ENCODE results near the gene GADD45A.

Gene GADD45A

GRCh38 chr1:67689267-67690017, 4.4 kb downstream of the GADD45A start:
- peak; percentile 37 for DNase-seq (ENCODE audit: low spot score)

- DNase-seq (ENCODE audit: low spot score) = no peak
These were observed 5.0 kb downstream of the GADD45A start for GRCh38 chr1:67690018-67690363.

DNA sequence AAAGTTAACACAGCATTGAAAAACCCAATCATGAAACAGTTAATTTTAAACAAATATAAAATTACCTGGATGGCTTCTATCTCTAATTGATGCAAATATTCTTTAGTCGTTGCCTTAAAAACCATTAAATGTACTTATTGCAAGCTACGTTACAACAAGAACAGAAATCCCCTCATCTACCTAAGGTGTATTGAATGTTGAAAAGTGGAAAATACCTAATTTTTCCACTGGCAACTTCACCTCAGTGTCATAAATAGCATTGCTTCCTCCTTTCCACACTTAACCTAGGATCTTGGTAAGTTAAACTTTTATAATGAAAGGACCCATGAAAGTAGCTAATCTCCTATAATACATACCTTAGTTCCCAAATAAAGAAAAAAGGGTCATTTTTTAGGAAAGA, 5.4 kb downstream of the GADD45A start:
- no peak for DNase-seq (ENCODE audit: low spot score)

- DNase-seq (ENCODE audit: low spot score) = no peak
These were observed 6.7 kb downstream of the GADD45A start for GRCh38 chr1:67691712-67692111.

GRCh38 chr1:67695963-67696362, 11.0 kb downstream of the GADD45A start:
- no peak for DNase-seq (ENCODE audit: low spot score)

DNA sequence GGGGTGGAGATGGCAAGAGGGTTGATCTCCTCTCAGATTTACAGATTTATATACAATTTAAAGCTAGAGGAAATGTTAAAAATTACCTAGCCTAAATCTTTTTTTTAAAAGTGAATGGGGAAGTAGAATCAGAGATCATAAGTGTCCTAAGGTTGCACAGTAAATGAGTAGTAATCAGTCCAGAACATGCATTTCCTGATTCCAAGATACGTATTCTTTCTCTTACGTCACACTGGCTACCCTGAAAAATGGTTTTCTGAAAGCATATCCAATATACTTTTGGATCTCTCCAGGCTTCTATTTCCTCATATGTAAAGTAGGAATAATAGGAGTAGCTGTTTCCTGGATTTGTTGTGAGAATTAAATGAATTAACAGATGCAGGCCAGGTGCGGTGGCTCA, 11.7 kb downstream of the GADD45A start:
- DNase-seq (ENCODE audit: low spot score) = no peak

GRCh38 chr1:67700220-67700619, 15.2 kb downstream of the GADD45A start:
- no peak for DNase-seq (ENCODE audit: low spot score)

DNA sequence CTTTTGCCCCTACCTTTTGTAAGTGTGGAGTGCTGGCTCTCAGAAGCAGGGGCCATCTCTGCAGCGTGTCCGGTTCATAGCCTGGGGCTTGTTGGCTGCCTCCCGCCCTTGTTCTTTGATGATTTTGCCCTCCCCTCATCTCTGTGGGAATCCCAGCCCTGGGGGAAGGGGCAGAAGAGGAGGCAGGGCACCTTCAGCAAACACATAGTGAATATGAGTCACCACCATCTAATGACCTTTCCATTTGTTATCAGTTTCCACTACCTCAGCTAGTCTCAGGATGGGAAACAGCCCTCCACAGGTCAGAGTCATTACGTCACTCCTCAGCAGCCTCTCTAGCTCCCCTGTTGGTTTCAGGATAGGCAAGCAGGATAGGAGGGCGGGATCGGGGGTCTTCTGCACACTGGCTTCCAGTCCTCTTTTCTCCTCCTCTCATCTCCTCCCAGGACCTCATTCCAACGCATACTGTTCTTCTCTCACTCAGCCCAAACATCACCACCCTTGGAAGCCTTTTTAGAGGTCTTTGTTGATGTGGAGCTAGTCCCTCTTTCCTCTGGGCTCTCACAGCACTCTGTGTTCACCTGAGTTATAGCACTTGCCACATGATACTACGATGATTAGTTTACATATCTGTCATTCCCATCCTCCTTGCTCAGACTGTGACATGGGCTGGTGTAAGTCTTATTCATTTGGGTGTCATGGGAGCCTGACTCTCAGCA, 15.8 kb downstream of the GADD45A start:
- DNase-seq (ENCODE audit: low spot score) = peak; percentile 49

- DNase-seq (ENCODE audit: low spot score) = no peak
These were observed 16.9 kb downstream of the GADD45A start for GRCh38 chr1:67701876-67702275.

DNA sequence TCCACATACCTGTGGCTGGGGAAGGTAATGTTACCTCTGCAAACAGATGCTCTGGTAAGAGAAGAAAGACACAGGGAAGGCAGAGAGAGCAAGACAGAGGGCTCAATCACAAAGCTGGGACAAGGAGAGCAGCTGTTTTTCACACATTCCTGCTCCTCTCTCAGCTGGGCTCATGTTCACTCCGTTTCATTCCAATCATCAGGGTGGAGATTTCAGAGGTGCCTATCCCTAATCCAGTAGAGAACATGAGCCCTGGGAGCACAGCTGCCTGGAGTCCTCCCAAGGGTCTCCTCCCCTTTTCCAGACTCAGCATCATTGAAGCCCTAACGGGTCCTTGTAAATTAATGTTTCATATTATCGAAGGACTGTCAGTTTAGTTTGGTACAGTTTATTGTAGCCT, 19.4 kb downstream of the GADD45A start:
- DNase-seq (ENCODE audit: low spot score) = no peak

- no peak for DNase-seq (ENCODE audit: low spot score)
These were observed 20.9 kb downstream of the GADD45A start for GRCh38 chr1:67705735-67706453.

DNA sequence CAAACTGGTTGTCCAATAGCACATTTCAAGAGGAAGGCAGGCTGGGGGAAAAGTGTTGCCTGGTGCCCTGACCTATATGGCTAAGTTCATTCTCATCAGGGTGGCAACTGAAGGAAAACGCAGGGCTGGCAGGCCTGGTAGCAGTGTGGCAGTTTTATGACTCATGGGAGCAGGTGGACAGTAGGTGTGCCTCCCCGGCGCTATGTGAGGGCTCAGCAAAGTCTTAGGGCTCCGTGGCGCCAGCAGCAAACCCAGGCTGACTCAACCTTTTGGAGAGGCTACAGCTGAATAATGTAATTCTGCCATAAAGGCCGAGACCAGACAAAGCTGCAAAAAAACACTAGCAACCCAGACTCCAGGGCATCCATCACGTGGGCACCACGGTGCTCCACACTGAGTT, 23.6 kb downstream of the GADD45A start:
- DNase-seq (ENCODE audit: low spot score) = no peak

- DNase-seq (ENCODE audit: low spot score) = no peak
These were observed 25.4 kb downstream of the GADD45A start for GRCh38 chr1:67710417-67710816.

- DNase-seq (ENCODE audit: low spot score) = no peak
These were observed 26.3 kb downstream of the GADD45A start for GRCh38 chr1:67711158-67711854.

- no peak for DNase-seq (ENCODE audit: low spot score)
These were observed 26.8 kb downstream of the GADD45A start for GRCh38 chr1:67711855-67712212.

DNA sequence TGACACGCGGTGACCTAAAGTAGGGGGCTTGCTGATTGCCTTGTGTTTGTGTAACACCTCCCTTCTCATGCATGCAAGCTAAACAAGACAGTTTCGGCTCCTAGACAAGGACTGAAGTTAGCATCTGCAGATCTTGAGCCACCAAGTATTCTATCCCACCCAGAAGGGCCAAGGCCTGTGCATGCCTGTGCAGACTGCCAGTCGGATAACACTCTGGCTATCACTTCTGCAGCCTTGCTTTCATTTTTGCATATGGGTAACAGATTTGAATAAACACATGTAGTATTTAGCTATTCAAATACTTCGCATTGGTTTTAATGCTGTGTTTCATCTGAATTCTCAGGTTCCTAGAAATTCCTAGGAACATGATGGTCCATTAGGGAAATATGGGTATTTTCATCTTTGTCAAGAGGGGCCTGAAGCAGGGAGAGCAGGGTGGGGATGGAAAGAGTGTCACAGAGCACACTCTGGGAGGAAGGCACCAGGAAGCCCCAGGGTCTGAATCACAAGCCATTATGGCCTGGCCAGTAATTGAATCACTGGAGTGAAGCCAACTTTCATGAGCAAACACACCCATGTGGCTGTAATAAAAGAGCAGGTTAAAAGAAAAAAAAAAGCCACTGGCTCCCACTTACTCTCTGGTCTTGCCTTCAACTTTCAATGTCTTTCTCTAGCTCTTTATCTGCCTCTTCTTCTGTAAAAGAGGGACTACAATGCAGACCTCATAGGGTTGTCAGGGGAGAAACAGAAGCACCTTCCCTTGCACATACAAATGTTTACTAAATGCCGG, 28.3 kb downstream of the GADD45A start:
- DNase-seq (ENCODE audit: low spot score) = peak; percentile 55

- no peak for DNase-seq (ENCODE audit: low spot score)
These were observed 30.8 kb downstream of the GADD45A start for GRCh38 chr1:67715819-67716218.

- no peak for DNase-seq (ENCODE audit: low spot score)
These were observed 31.8 kb downstream of the GADD45A start for GRCh38 chr1:67716800-67717199.

- no peak for DNase-seq (ENCODE audit: low spot score)
These were observed 32.9 kb downstream of the GADD45A start for GRCh38 chr1:67717876-67718275.

DNA sequence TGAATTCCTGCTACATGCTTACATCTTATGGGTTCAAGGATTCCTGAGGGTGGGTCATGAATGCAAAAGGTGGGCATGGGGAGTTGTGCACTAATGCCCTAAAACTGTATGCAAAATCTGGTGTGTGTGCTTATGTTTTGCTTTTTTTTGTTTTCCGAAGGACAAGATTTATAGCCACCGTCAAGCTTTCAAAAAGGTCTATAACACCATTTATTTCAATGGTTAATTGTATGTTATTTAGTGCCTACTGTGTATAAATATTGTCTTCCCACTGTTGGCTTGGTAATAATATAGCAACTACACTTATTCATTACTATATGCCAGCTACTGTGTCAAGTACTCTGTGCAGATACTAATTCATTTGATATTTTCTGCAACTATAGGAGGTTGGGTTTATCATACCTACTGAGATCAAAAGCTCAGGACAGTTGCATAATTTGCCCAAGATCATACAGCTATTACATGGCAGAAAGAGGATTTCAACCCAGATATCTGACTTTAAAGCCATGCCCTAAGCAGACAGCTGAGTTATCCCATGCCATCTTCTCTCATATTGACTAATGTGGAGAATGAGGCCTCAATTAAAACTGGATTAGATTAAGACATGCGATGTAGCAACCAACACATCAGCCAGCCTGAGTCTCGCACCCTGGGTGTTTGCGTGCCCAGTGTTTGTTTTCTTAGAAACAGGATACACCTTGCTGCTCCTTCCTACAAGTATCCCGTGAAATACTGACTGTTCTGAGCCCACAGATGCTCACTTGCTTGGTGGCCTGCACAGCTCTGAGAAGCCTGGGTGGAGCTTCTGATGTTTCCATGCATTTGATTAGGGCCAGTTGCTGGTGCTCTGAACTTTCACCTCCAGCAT, 34.6 kb downstream of the GADD45A start:
- no peak for DNase-seq (ENCODE audit: low spot score)

- DNase-seq (ENCODE audit: low spot score) = no peak
These were observed 36.1 kb downstream of the GADD45A start for GRCh38 chr1:67721112-67721511.

All from hematopoietic multipotent progenitor cell treated with erythropoietin and hydrocortisone succinate and interleukin-3 and kit ligand, for 15 days (in vitro differentiated cells).